ENCODE measurements around the gene ANKS4B. TPM values are rescaled to one million over a fixed set of nuclear protein-coding genes. Genes with fewer than 3 reads are reported as not detected.
A peak's percentile ranks its signal among the peaks of the same experiment; 100 is the strongest.
"Not testable (repeated sequence)": the region's sequence is repeated elsewhere in the genome, so short reads cannot be mapped to it uniquely, and the experiment has no call there.

Gene ANKS4B
- total and polyA plus RNA-seq, 8 donors, result 0.23 to 9.0 (median 0.61) TPM; not detected in 3

GRCh38 chr16:21284414-21284813 is 50.9 kb downstream of the ANKS4B start:
- Histone ChIP-seq H3K4me1 (peaks cover 0 to 21% (median 11%) of the 10 kb centered on the region in 4 donors), H3K4me3 (peak overlapping the region in 2 of 4 donors; percentile 44 to 51), H3K9me3 (peaks cover 0 to 7% (median 0%) of the 10 kb centered on the region in 4 donors), H3K36me3 (no peaks in the 10 kb centered on the region), H3K27me3 (peaks cover 0 to 40% (median 28%) of the 10 kb centered on the region in 3 donors), H3K27ac (no peak overlapping the region)
- no peak for DNase-seq
- TF ChIP-seq EP300 (IDR thresholded peaks at IDR 0.05) (no peak), CTCF (IDR thresholded peaks at IDR 0.05) (no peak), POLR2AphosphoS5 (IDR thresholded peaks at IDR 0.05) (no peak), POLR2A (IDR thresholded peaks at IDR 0.05) (no peak)
- intact Hi-C loops (cut with DNase I; ENCODE audit: low total_unique reads), result no loop called here
- WGBS, 5 donors, result 82 to 86% (median 84%) methylated on average over 4 of the region's 4 CpGs

GRCh38 chr16:21285314-21285713 is 51.8 kb downstream of the ANKS4B start:
- intact Hi-C loops (cut with DNase I; ENCODE audit: low total_unique reads), result no loop called here
- Histone ChIP-seq H3K27ac (no peak overlapping the region), H3K4me3 (no peak overlapping the region), H3K36me3 (no peaks in the 10 kb centered on the region), H3K27me3 (peaks cover 0 to 42% (median 28%) of the 10 kb centered on the region in 3 donors), H3K4me1 (peaks cover 0 to 21% (median 11%) of the 10 kb centered on the region in 4 donors), H3K9me3 (peaks cover 0 to 15% (median 0%) of the 10 kb centered on the region in 4 donors)
- 2 to 18% (median 5%) methylated on average over 1 of the region's 1 CpG for WGBS, 5 donors
- DNase-seq, result no peak
- TF ChIP-seq EP300 (IDR thresholded peaks at IDR 0.05) (no peak), POLR2AphosphoS5 (IDR thresholded peaks at IDR 0.05) (no peak), POLR2A (IDR thresholded peaks at IDR 0.05) (no peak), CTCF (IDR thresholded peaks at IDR 0.05) (no peak)

GRCh38 chr16:21289789-21290188 is 56.3 kb downstream of the ANKS4B start:
- H3K4me1 ChIP-seq; H3K27ac ChIP-seq; H3K4me3 ChIP-seq; intact Hi-C loops (cut with DNase I; ENCODE audit: low total_unique reads); DNase-seq; H3K36me3 ChIP-seq: not testable (repeated sequence)
- Histone ChIP-seq H3K9me3 (peaks cover 0 to 11% (median 0%) of the 10 kb centered on the region in 4 donors), H3K27me3 (peaks cover 0 to 19% (median 14%) of the 10 kb centered on the region in 3 donors)
- 93 to 98% (median 97%) methylated on average over 3 of the region's 3 CpGs for WGBS, 5 donors

- DNase-seq, result peak; percentile 96 to 99
- intact Hi-C loops (cut with DNase I; ENCODE audit: low total_unique reads), result loop anchor here (5.0 kb wide), 1 partner anchor 113 kb away; no protein-coding TSS in a partner anchor
- no peak for TF ChIP-seq POLR2A (IDR thresholded peaks at IDR 0.05)
- peak in 5 of 7 experiments; percentile 64 to 95 (median 66) for TF ChIP-seq CTCF (IDR thresholded peaks at IDR 0.05)
- no peak for TF ChIP-seq EP300 (IDR thresholded peaks at IDR 0.05)
- TF ChIP-seq POLR2AphosphoS5 (IDR thresholded peaks at IDR 0.05), result peak; percentile 66 to 95 (median 80)
- Histone ChIP-seq H3K4me1 (peaks cover 10 to 28% (median 26%) of the 10 kb centered on the region in 4 donors), H3K36me3 (no peaks in the 10 kb centered on the region), H3K9me3 (no peaks in the 10 kb centered on the region), H3K4me3 (peak overlapping the region; percentile 64 to 81 (median 70)), H3K27me3 (no peaks in the 10 kb centered on the region), H3K27ac (peak overlapping the region; percentile 75 to 90 (median 87))
- WGBS, 5 donors, result 0% methylated on average over 29 to 36 of the region's 36 CpGs
These were observed 67.0 kb downstream of the ANKS4B start for GRCh38 chr16:21300309-21301167.

Data from stomach (tissue), 9 donors.